HUES64 (cell line): ENCODE measurements around the gene EIF3A.

Source experiments
- H3K27ac ChIP-seq: 2 replicates; pipeline ENCODE4 v1.7.0; 2013; ENCODE audit warnings: low read depth, low read length, inconsistent platforms
- H3K27me3 ChIP-seq: 2 replicates; pipeline ENCODE4 v1.6.1; 2013; ENCODE audit warnings: mild to moderate bottlenecking, low read length; ENCODE audit not compliant: insufficient read depth
- H3K36me3 ChIP-seq: 2 replicates; pipeline ENCODE4 v1.6.1; 2013; ENCODE audit warnings: mild to moderate bottlenecking, low read length; ENCODE audit not compliant: insufficient read depth
- H3K4me1 ChIP-seq: 2 replicates; pipeline ENCODE4 v1.6.1; 2013; ENCODE audit warnings: mild to moderate bottlenecking, low read length, moderate library complexity; ENCODE audit not compliant: insufficient read depth
- H3K4me3 ChIP-seq: 2 replicates; pipeline ENCODE4 v1.5.1; 2013; ENCODE audit warnings: mild to moderate bottlenecking, low read length, moderate library complexity
- H3K9ac ChIP-seq: 2 replicates; pipeline ENCODE4 v1.6.1; 2013; ENCODE audit warnings: mild to moderate bottlenecking, low read depth, low read length
- H3K9me3 ChIP-seq: 2 replicates; pipeline ENCODE4 v1.6.1; 2013; ENCODE audit warnings: low read depth, low read length; ENCODE audit not compliant: insufficient read depth
- WGBS: fragments of 150-250, 120-280 bp; methylation state at CpG from one replicate; pipeline ENCODE4 v1.1.7; 2013; ENCODE audit warnings: missing lambda C conversion rate; 5-methylcytosine and 5-hydroxymethylcytosine counted together

The EIF3A gene

DNA sequence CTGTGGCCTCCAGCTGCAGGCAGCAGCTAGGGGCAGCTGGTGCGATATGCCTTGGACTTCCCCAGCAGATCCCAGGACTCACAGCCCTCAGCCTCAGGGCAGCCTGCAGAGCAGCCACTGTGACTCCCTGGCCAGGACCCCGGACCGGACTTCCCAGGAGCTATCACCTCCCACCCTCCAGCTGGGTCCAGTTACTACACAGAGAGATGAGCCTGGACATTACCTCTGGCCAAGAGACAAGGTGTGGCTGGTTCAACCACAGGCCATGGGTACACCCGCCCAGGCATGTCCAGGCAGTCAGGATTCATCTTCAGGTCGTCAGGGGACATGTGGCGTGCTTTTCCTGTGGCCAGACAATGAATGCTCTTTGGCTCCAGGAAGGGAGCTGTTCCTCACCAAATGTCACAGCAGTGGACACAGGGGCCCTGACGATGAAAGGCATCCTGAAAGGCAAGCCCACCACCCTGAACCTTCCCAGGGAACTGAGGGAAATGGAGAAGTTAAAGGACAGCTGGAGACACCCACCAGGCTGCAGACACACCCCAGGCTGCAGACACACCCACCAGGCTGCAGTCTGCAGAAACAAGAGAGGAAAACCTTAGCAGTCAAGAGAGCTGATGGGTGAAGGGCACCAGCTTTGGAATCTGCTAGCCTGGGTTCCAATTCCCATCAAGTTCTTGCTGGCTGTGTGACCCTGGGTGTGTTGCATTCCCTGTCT is 76.9 kb downstream of the EIF3A start:
- Histone ChIP-seq H3K9ac (no peak overlapping the region), H3K27ac (no peak overlapping the region), H3K4me3 (no peak overlapping the region), H3K9me3 (no peaks in the 10 kb centered on the region), H3K36me3 (no peaks in the 10 kb centered on the region), H3K27me3 (no peaks in the 10 kb centered on the region), H3K4me1 (no peaks in the 10 kb centered on the region)
- WGBS = 83% methylated on average over 7 of the region's 7 CpGs

- H3K27ac ChIP-seq = no peak overlapping the region
- WGBS = 91% methylated on average over 10 of the region's 10 CpGs
- no peaks in the 10 kb centered on the region for H3K27me3 ChIP-seq
- H3K36me3 ChIP-seq = no peaks in the 10 kb centered on the region
- no peaks in the 10 kb centered on the region for H3K4me1 ChIP-seq
- no peak overlapping the region for H3K9ac ChIP-seq
- H3K9me3 ChIP-seq = no peaks in the 10 kb centered on the region
- H3K4me3 ChIP-seq = no peak overlapping the region
Measured at GRCh38 chr10:119001717-119002500, 78.7 kb downstream of the EIF3A start.

DNA sequence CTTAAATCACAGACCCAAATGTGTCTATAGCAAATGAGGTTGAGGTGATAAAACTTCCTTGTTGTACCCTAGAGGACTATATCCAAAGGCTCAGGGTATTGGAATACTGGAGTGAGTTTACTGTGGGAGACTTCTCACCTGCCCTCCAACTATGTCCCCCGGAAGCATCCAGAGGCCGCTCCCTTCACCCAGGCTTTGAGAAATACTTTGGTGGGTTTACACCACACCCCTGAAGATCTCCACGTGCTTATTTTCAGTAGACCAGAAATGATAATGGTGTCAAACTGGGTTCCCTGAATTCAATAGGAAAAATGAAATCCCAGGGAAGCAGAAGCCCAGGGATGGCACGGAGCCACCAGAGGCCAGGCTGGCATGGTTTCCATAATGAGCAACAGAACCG is 82.4 kb downstream of the EIF3A start:
- Histone ChIP-seq H3K4me3 (no peak overlapping the region), H3K36me3 (no peaks in the 10 kb centered on the region), H3K4me1 (no peaks in the 10 kb centered on the region), H3K9me3 (no peaks in the 10 kb centered on the region), H3K9ac (no peak overlapping the region), H3K27me3 (no peaks in the 10 kb centered on the region), H3K27ac (no peak overlapping the region)
- 89% methylated on average over 5 of the region's 5 CpGs for WGBS

DNA sequence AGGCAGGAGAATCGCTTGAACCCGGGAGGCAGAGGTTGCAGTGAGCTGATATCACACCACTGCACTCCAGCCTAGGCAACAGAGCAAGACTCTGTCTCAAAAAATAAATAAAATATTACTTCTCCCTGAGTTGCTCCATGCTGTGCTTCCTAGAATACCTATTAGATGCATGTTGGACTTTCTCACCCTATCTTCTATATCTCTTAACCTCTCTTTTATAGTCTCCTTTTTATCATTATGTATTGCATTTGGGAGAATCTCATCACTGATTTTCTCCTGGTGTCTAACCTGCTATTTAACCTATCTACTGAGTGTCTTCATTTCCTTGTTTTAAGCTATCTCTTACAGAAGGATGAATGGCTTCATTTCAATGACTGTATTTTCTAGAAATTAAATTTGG is 83.2 kb downstream of the EIF3A start:
- WGBS = 95% methylated on average over 2 of the region's 2 CpGs
- Histone ChIP-seq H3K27me3 (no peaks in the 10 kb centered on the region), H3K27ac (no peak overlapping the region)

GRCh38 chr10:118995739-118996138 is 84.9 kb downstream of the EIF3A start:
- H3K27ac ChIP-seq = no peak overlapping the region
- H3K9ac ChIP-seq = no peak overlapping the region
- WGBS = 95% methylated on average over 10 of the region's 10 CpGs
- no peaks in the 10 kb centered on the region for H3K4me1 ChIP-seq
- H3K36me3 ChIP-seq = no peaks in the 10 kb centered on the region
- H3K4me3 ChIP-seq = no peak overlapping the region
- no peaks in the 10 kb centered on the region for H3K9me3 ChIP-seq
- H3K27me3 ChIP-seq = no peaks in the 10 kb centered on the region

More for the DNA sequence above, 83.2 kb downstream of the EIF3A start:
- no peaks in the 10 kb centered on the region for H3K36me3 ChIP-seq
- no peak overlapping the region for H3K4me3 ChIP-seq
- H3K9ac ChIP-seq = no peak overlapping the region
- no peaks in the 10 kb centered on the region for H3K4me1 ChIP-seq
- H3K9me3 ChIP-seq = no peaks in the 10 kb centered on the region

- Histone ChIP-seq H3K9me3 (no peaks in the 10 kb centered on the region), H3K27me3 (no peaks in the 10 kb centered on the region), H3K36me3 (no peaks in the 10 kb centered on the region), H3K4me3 (no peak overlapping the region), H3K9ac (no peak overlapping the region), H3K4me1 (no peaks in the 10 kb centered on the region), H3K27ac (no peak overlapping the region)
- 79% methylated on average over 2 of the region's 2 CpGs for whole genome bisulfite sequencing
Measured at GRCh38 chr10:118994321-118994720, 86.3 kb downstream of the EIF3A start.

DNA sequence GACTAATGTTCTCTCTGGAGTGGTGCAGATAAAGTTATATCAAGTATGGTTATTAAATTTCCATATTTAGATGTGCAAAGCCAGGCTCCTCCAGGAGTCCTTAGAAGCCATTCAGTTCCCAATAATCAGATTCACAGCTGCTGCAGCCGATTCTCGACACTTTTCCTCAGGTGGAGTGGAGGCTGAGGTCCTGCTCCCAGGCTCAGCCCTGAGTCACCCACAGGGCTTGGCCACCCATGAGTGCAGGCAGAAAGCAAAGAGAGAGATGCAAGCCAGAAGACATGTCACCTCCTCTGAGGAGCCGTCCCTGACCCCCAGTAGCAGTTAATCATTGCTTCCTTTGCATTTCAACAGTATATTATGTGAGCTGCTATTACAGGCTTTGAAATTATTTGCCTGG is 87.4 kb downstream of the EIF3A start:
- no peak overlapping the region for H3K4me3 ChIP-seq
- H3K9ac ChIP-seq = no peak overlapping the region
- H3K4me1 ChIP-seq = no peaks in the 10 kb centered on the region
- H3K27ac ChIP-seq = no peak overlapping the region
- H3K36me3 ChIP-seq = no peaks in the 10 kb centered on the region
- 94% methylated on average over 3 of the region's 3 CpGs for WGBS
- H3K9me3 ChIP-seq = no peaks in the 10 kb centered on the region
- no peaks in the 10 kb centered on the region for H3K27me3 ChIP-seq

DNA sequence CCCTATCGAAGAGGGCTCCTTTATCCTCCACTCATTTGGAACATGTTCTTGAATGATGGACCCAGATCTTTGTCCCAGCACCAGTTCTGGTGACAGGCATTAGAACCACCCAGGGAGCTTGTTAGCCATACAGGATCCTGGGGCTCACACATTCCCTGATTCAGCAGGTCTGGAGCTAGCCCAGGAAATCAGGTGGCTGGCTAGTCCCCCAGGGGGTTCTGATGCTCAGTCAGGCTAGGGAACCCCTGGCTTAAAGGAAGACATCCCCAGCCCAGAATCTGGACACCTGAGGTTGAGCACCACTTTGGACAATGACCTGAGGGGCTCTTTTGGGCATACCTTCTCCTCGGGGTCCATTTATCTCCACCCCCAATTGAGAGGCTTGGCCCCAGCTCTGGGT is 88.1 kb downstream of the EIF3A start:
- WGBS = 84% methylated on average over 2 of the region's 2 CpGs
- Histone ChIP-seq H3K27me3 (no peaks in the 10 kb centered on the region), H3K9ac (no peak overlapping the region), H3K9me3 (no peaks in the 10 kb centered on the region), H3K36me3 (no peaks in the 10 kb centered on the region), H3K4me1 (no peaks in the 10 kb centered on the region), H3K27ac (no peak overlapping the region), H3K4me3 (no peak overlapping the region)

DNA sequence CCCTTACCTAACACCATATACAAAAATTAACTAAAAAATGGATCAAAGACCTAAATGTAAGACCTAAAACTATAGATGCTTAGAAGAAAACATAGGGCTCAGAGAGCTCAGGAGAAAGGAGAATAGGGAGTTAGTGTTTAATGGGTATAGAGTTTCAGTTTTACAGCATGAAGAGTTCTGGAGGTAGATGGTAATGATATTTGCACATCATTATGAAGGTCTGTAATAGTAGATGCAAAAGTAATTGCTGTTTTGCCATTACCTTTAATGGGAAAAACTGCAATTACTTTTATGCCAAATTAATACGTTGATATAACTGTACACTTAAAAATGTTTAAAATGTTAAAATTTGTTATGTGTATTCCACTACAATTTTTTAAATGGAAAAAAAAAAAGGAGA is 90.3 kb downstream of the EIF3A start:
- Histone ChIP-seq H3K27ac (no peak overlapping the region), H3K36me3 (no peaks in the 10 kb centered on the region), H3K9ac (no peak overlapping the region), H3K27me3 (no peaks in the 10 kb centered on the region), H3K4me1 (no peaks in the 10 kb centered on the region), H3K9me3 (0 out of 2 replicates have a peak, but pooled peaks cover 5% of the 10 kb centered on the region), H3K4me3 (no peak overlapping the region)
- no CpG with 5 or more reads among the region's 1 CpG for WGBS

GRCh38 chr10:118986815-118987790 is 93.5 kb downstream of the EIF3A start:
- 83% methylated on average over 7 of the region's 7 CpGs for WGBS
- no peak overlapping the region for H3K9ac ChIP-seq

GRCh38 chr10:118985576-118985975 is 95.0 kb downstream of the EIF3A start:
- no peak overlapping the region for H3K4me3 ChIP-seq
- H3K9ac ChIP-seq = no peak overlapping the region
- H3K27me3 ChIP-seq = no peaks in the 10 kb centered on the region
- no peak overlapping the region for H3K27ac ChIP-seq
- H3K36me3 ChIP-seq = no peaks in the 10 kb centered on the region
- WGBS = 100% methylated on average over 1 of the region's 2 CpGs
- H3K9me3 ChIP-seq = peaks cover 10% of the 10 kb centered on the region; the same call in 1 of the 2 replicates
- H3K4me1 ChIP-seq = no peaks in the 10 kb centered on the region

More at GRCh38 chr10:118986815-118987790, 93.5 kb downstream of the EIF3A start:
- H3K27me3 ChIP-seq = no peaks in the 10 kb centered on the region
- no peaks in the 10 kb centered on the region for H3K36me3 ChIP-seq
- no peak overlapping the region for H3K27ac ChIP-seq
- H3K4me3 ChIP-seq = no peak overlapping the region
- no peaks in the 10 kb centered on the region for H3K4me1 ChIP-seq
- H3K9me3 ChIP-seq = peaks cover 10% of the 10 kb centered on the region; the same call in 1 of the 2 replicates
